RWPE2 (cell line): ENCODE data around the gene CD207.

Experiments
- ATAC-seq: fragments of 200-7000 bp; cut with Tn5 transposase; 3 replicates; pipeline ENCODE4 v1.9.1; 2021; ENCODE audit warnings: low read depth
- DNase-seq: peaks from one replicate; pipeline ENCODE4 v3.0.0-alpha.2; 2020; ENCODE audit warnings: low spot score
- H3K27ac ChIP-seq: fragments of 450-650 bp; 2 replicates; pipeline ENCODE4 v1.5.1; 2017; ENCODE audit warnings: mild to moderate bottlenecking; ENCODE audit not compliant: poor library complexity, severe bottlenecking
- H3K27me3 ChIP-seq: fragments of 250-450 bp; sonication (Bioruptor Pico); 2 replicates; pipeline ENCODE4 v1.5.1; 2021; ENCODE audit warnings: mild to moderate bottlenecking, moderate library complexity; ENCODE audit not compliant: insufficient read depth, poor library complexity, severe bottlenecking
- H3K36me3 ChIP-seq: fragments of 250-450 bp; sonication (Bioruptor Pico); 2 replicates; pipeline ENCODE4 v1.5.1; 2020; ENCODE audit warnings: low read depth, mild to moderate bottlenecking, moderate library complexity
- H3K4me1 ChIP-seq: fragments of 250-450 bp; sonication (Bioruptor Pico); 2 replicates; pipeline ENCODE4 v1.5.1; 2021; ENCODE audit warnings: mild to moderate bottlenecking, moderate library complexity; ENCODE audit not compliant: insufficient read depth, poor library complexity, severe bottlenecking
- H3K4me3 ChIP-seq: fragments of 250-450 bp; sonication (Bioruptor Pico); 2 replicates; pipeline ENCODE4 v1.5.1; 2021; ENCODE audit warnings: mild to moderate bottlenecking, moderate library complexity; ENCODE audit not compliant: severe bottlenecking
- H3K9me3 ChIP-seq: fragments of 250-450 bp; sonication (Bioruptor Pico); 2 replicates; pipeline ENCODE4 v1.5.1; 2021; ENCODE audit warnings: mild to moderate bottlenecking, moderate library complexity; ENCODE audit not compliant: severe bottlenecking
- CTCF ChIP-seq: fragments of 450-650 bp; IDR thresholded peaks from one replicate; pipeline ENCODE4 v1.5.1; 2017; ENCODE audit warnings: mild to moderate bottlenecking, moderate library complexity; ENCODE audit not compliant: poor library complexity, severe bottlenecking

The CD207 gene

GRCh38 chr2:70797506-70797905 is 38.1 kb downstream of the CD207 start:
- Histone ChIP-seq H3K4me3 (no peak overlapping the region), H3K4me1 (no peaks in the 10 kb centered on the region), H3K36me3 (no peaks in the 10 kb centered on the region), H3K27ac (no peak overlapping the region), H3K9me3 (no peaks in the 10 kb centered on the region), H3K27me3 (peaks cover 11% of the 10 kb centered on the region)
- no peak for DNase-seq
- ATAC-seq, result no peak
- TF ChIP-seq CTCF, result no peak

DNA sequence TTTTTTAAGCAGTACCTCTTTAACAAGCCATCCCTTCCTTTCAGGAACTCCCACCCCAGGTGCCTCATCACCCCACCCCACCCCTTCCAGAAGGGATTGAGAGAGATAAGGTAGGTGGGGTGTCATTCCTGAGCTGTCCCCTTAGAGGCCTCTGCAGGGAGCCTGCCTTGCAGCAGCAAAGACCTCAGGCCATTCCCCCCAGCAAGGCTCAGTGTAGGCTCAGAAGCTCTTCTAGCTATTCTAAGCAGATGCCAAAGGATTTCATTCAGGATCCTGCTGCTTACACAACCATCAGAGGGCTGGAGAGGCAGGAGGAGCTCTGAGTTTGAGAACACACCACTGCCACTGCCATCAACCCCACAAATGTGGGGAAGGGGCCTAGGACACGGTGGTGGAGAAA is 39.4 kb downstream of the CD207 start:
- TF ChIP-seq CTCF, result no peak
- no peaks in the 10 kb centered on the region for H3K4me1 ChIP-seq
- peaks cover 24% of the 10 kb centered on the region for H3K27me3 ChIP-seq
- H3K27ac ChIP-seq, result no peak overlapping the region
- no peaks in the 10 kb centered on the region for H3K36me3 ChIP-seq
- DNase-seq, result no peak
- H3K9me3 ChIP-seq, result no peaks in the 10 kb centered on the region
- H3K4me3 ChIP-seq, result no peak overlapping the region
- no peak for ATAC-seq

DNA sequence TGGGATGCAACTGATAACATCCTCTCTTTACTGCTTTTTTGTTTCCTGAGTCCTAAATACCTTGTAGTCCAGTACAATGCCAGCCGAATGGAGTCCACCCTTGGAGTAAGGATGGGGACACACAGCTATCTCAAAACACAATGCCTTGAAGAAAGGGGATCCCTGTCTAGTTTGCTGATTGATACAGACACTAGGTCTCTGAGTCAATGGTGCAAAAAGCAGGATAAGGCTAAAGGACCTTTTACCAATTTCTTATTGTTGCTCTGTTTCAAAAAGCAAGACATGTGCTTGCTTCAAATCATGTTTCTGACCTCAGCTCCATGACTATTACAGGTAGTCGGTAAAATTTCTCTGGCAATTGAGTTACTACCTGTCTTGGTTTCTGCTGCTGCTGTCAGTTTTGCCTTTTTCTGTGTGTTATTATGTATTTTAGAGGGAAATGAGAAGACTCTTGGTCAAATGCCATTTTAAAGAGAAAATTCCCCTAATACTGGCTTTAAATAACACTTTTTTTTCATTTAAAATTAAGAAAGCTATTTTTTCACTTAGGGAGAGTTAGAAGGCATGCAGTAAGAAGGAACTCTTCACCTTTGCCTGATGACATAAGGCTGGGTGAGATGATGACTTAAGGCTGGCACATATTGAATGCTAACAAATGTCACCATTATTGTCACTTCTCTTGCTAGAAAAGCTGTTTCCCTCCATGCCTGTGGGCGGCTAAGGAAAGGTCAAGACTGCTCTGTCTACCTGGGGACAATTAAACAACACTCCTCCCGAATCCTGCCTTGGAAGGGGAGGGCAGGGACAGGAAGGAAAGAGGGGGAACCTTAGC is 40.2 kb downstream of the CD207 start:
- no peak for ATAC-seq
- no peak for TF ChIP-seq CTCF

GRCh38 chr2:70793450-70793849 is 42.2 kb downstream of the CD207 start:
- H3K36me3 ChIP-seq, result no peaks in the 10 kb centered on the region
- no peak overlapping the region for H3K27ac ChIP-seq
- no peak overlapping the region for H3K4me3 ChIP-seq
- DNase-seq (no peak), ATAC-seq (no peak)
- H3K27me3 ChIP-seq, result peaks cover 52% of the 10 kb centered on the region
- no peak for TF ChIP-seq CTCF
- no peaks in the 10 kb centered on the region for H3K9me3 ChIP-seq
- H3K4me1 ChIP-seq, result no peaks in the 10 kb centered on the region

More for the DNA sequence above, 40.2 kb downstream of the CD207 start:
- no peaks in the 10 kb centered on the region for H3K4me1 ChIP-seq
- no peak overlapping the region for H3K4me3 ChIP-seq
- H3K27me3 ChIP-seq, result peaks cover 32% of the 10 kb centered on the region
- H3K36me3 ChIP-seq, result no peaks in the 10 kb centered on the region
- H3K9me3 ChIP-seq, result no peaks in the 10 kb centered on the region
- DNase-seq, result no peak
- no peak overlapping the region for H3K27ac ChIP-seq
